ENCODE measurements around the gene HOXB3. TPM values are rescaled to one million over a fixed set of nuclear protein-coding genes. Genes with fewer than 3 reads are reported as not detected.

HOXB3 gene
- total RNA-seq, 2 donors from 2014 or later: 26.8 to 33.3 TPM

DNA sequence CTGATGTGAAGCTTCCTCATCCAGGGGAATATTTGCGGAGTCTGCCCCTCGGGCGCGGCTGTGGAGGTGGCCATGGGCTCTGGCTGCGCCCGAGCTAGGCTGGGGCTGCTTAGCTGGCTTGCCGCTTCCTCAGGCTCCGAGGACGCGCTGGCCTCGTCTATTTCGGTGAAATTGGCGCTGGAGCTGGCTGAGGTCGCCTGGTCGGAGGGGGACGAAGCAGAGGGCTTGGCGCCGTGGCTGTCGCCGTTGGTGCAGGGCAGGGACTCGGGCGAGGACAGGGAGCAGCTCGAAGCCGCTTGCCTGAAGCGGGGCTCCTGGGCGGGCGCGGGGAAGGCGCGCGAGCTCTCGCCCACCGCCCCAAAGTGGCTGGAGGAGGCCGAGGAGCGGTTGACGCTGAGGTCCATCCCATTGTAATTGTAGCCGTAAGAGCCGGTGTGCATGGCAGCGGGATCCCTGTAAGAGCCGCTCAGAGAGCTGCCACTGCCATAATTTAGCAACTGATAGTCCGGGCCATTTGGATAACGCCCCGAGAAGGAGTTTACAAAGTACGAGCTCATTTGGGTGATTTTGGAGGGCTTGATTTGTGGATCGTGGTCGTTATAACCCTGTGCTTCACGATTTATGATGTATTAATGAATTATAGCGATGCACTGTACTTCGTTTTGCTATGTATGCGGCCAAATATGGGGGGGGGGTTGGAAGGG is 3.2 kb upstream of the HOXB3 start, which contains the start of gene HOXB5:
HOXB5 (minus strand) TSS at position 654 of the 704 bp plus-strand sequence; CDS start at position 557, 97 bp downstream.
- Histone ChIP-seq H3K27ac (peak within 1 kb of the TSS in 1 of 2 donors; percentile 28), H3K36me3 (peaks cover 8% of the 10 kb centered on the region), H3K9me3 (no peaks in the 10 kb centered on the region), H3K4me1 (ENCODE audit: control insufficient read depth in 1 of 2, low read depth in 2 of 2) (peaks cover 5 to 22% of the 10 kb centered on the region in 2 donors), H3K27me3 (replicated peaks; ENCODE audit: insufficient read depth) (no peaks in the 10 kb centered on the region), H3K4me3 (peak within 1 kb of the TSS; percentile 72)
- ATAC-seq (ENCODE audit: insufficient number of reproducible peaks, low FRiP score, low read depth): no peak
- no peak for DNase-seq (ENCODE audit: low spot score)
- TF ChIP-seq, protein P1, sequence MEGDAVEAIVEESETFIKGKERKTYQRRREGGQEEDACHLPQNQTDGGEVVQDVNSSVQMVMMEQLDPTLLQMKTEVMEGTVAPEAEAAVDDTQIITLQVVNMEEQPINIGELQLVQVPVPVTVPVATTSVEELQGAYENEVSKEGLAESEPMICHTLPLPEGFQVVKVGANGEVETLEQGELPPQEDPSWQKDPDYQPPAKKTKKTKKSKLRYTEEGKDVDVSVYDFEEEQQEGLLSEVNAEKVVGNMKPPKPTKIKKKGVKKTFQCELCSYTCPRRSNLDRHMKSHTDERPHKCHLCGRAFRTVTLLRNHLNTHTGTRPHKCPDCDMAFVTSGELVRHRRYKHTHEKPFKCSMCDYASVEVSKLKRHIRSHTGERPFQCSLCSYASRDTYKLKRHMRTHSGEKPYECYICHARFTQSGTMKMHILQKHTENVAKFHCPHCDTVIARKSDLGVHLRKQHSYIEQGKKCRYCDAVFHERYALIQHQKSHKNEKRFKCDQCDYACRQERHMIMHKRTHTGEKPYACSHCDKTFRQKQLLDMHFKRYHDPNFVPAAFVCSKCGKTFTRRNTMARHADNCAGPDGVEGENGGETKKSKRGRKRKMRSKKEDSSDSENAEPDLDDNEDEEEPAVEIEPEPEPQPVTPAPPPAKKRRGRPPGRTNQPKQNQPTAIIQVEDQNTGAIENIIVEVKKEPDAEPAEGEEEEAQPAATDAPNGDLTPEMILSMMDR (IDR thresholded peaks at IDR 0.05): no peak

DNA sequence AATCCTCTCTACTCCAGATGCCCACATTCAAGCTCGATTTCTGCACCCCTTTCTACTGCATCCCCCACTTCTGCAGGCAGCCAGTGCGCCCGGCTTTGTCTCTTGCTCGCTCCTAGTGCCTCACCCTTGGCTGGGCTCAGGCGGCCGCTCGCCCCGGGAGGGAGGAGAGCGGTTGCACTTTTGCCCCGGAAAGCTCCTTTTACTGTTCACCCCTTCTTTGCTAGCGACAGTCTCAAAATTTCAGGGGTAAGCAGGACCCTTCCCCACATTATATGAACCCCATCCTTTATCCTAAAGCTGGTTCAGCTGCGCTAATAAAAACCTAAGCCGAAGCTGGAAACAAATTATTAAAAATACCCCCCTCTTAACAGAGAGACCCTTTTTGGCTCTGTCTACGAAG is 2.5 kb upstream of the HOXB3 start:
- Histone ChIP-seq H3K27ac (peak overlapping the region in 1 of 2 donors; percentile 28), H3K27me3 (replicated peaks; ENCODE audit: insufficient read depth) (no peaks in the 10 kb centered on the region), H3K36me3 (peaks cover 8% of the 10 kb centered on the region), H3K9me3 (no peaks in the 10 kb centered on the region), H3K4me3 (peak overlapping the region; percentile 72), H3K4me1 (ENCODE audit: control insufficient read depth in 1 of 2, low read depth in 2 of 2) (peaks cover 5 to 18% of the 10 kb centered on the region in 2 donors)
- no peak for ATAC-seq (ENCODE audit: insufficient number of reproducible peaks, low FRiP score, low read depth)
- TF ChIP-seq, protein P1 (IDR thresholded peaks at IDR 0.05): no peak
- no peak for DNase-seq (ENCODE audit: low spot score)

DNA sequence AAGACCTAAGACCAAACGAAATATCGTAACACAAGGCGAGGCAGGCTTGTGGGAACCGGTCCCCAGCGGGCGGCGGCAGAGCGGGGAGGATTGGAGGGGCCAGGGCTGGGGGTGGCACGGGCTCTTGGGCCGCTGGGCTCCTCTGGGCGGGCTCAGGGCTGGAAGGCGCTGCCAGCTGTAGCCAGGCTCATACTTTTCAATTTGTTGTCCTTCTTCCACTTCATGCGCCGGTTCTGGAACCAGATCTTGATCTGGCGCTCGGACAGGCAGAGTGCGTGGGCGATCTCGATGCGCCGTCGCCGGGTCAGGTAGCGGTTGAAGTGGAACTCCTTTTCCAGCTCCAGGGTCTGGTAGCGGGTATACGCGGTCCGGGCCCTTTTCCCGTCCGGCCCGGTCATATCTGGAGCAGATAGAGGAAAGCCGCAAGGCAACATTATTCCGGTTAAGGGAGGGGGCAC is 2.0 kb upstream of the HOXB3 start:
- Histone ChIP-seq H3K27me3 (replicated peaks; ENCODE audit: insufficient read depth) (no peaks in the 10 kb centered on the region), H3K36me3 (peaks cover 8% of the 10 kb centered on the region), H3K9me3 (no peaks in the 10 kb centered on the region), H3K27ac (no peak overlapping the region), H3K4me3 (peak overlapping the region; percentile 72), H3K4me1 (ENCODE audit: control insufficient read depth in 1 of 2, low read depth in 2 of 2) (peaks cover 5 to 13% of the 10 kb centered on the region in 2 donors)
- DNase-seq (ENCODE audit: low spot score) (no peak), ATAC-seq (ENCODE audit: insufficient number of reproducible peaks, low FRiP score, low read depth) (no peak)
- TF ChIP-seq, protein P1 (IDR thresholded peaks at IDR 0.05): no peak

DNA sequence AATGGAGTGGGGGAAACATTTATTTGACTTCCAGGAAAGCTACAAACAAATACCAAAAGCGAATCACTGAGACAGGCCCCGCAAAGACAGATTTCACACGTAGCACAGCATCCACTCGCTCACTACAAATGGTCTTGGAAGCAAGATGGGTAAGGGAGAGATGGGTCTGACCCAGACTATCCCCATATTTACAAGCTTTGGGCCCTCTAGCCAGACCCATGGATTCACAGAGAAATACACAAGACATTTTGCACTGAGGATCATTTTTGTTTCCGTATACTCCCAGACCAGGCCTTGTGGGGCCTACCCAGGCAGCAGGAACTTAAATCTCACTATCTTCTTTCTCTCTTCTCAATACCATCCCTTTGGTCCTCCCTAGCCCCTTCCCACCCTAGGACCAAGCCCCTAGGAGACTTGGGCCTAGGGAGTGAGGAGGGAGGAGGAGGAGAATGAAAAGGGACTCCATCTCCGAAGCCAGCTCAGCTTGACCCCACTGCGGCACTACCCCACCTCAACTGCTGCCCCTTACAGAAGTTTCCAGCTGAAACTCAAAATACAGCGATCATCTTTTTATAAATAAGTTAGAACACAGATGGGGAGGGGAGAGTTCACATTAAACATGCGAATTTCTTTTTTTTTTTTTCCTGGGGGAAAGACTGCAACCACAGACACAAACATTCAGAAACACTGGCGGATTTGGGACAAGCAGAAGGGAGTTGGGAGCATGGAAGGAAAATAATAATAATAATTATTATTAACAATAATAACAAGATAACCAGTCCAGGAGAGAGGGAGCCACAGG is 1.4 kb upstream of the HOXB3 start:
- DNase-seq (ENCODE audit: low spot score) (no peak), ATAC-seq (ENCODE audit: insufficient number of reproducible peaks, low FRiP score, low read depth) (no peak)
- H3K36me3 ChIP-seq: peaks cover 8% of the 10 kb centered on the region
- no peaks in the 10 kb centered on the region for H3K9me3 ChIP-seq
- H3K27me3 ChIP-seq (replicated peaks; ENCODE audit: insufficient read depth): no peaks in the 10 kb centered on the region
- TF ChIP-seq, protein P1 (IDR thresholded peaks at IDR 0.05): no peak
- H3K4me3 ChIP-seq: no peak overlapping the region
- peaks cover 10 to 11% of the 10 kb centered on the region in 2 donors for H3K4me1 ChIP-seq (ENCODE audit: control insufficient read depth in 1 of 2, low read depth in 2 of 2)
- no peak overlapping the region for H3K27ac ChIP-seq

DNA sequence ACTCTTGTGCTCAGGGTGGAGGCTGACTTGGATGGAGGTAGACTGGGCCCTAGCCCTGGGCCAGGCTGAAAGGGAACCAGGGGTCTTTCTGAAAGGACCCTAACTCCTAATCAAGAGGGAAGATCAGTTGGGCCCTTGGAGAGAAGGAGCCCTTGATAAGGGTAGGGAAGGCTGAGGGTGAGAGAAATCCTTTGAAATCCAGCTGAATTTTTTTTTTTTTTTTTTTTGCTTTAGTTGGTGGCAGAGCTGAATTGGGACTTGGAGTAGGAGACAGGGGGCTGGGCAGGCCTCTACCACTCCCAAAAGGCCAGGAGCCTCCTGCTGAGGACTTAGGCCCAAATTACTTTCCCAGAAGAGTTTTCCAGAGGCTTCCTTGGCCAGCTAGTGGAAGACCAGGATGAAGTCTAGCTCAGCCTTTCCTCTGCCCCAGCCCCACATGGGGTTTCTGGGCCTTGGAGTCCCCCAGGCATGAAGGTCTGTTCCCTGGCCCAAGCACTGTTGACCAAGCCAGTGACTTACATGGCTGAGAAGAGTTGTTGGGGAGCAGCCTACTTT is 643 bp upstream of the HOXB3 start:
- Histone ChIP-seq H3K9me3 (no peaks in the 10 kb centered on the region), H3K36me3 (peaks cover 5% of the 10 kb centered on the region), H3K4me1 (ENCODE audit: control insufficient read depth in 1 of 2, low read depth in 2 of 2) (peaks cover 13 to 17% of the 10 kb centered on the region in 2 donors), H3K4me3 (no peak overlapping the region), H3K27ac (no peak overlapping the region), H3K27me3 (replicated peaks; ENCODE audit: insufficient read depth) (no peaks in the 10 kb centered on the region)
- ATAC-seq (ENCODE audit: insufficient number of reproducible peaks, low FRiP score, low read depth) (no peak), DNase-seq (ENCODE audit: low spot score) (no peak)
- TF ChIP-seq, protein P1 (IDR thresholded peaks at IDR 0.05): no peak

Data from thoracic aorta (tissue), 2 donors.